Measurements from ENCODE around the gene ATAD3A. TPM values are rescaled to one million over a fixed set of nuclear protein-coding genes. Genes with fewer than 3 reads are reported as not detected.

Gene ATAD3A
- polyA plus RNA-seq, 1 donor from 2014 or later, result 30.3 TPM

GRCh38 chr1:1548591-1548990 is 36.6 kb downstream of the ATAD3A start:
- H3K79me2 ChIP-seq (replicated peaks; ENCODE audit: insufficient read depth, low read length), result no peaks in the 10 kb centered on the region
- H3K9me2 ChIP-seq (ENCODE audit: insufficient read depth, low read length), result no peaks in the 10 kb centered on the region
- H3F3A ChIP-seq (ENCODE audit: insufficient read depth, low read length, poor library complexity, severe bottlenecking), result no peaks in the 10 kb centered on the region
- H3K27ac ChIP-seq (ENCODE audit: low read length), result no peak overlapping the region
- H3K4me3 ChIP-seq (ENCODE audit: low read length), result no peak overlapping the region
- no peak overlapping the region for H2AFZ ChIP-seq (ENCODE audit: low read depth, low read length)
- H3K27me3 ChIP-seq (ENCODE audit: insufficient read depth, low read depth, low read length), result no peaks in the 10 kb centered on the region
- H4K20me1 ChIP-seq (ENCODE audit: insufficient read depth), result no peaks in the 10 kb centered on the region
- no peak overlapping the region for H3K4me2 ChIP-seq (ENCODE audit: low read length)
- no peaks in the 10 kb centered on the region for H3K36me3 ChIP-seq (ENCODE audit: insufficient read depth, low read length)
- no peak overlapping the region for H3K9ac ChIP-seq (ENCODE audit: low read length)
- no peaks in the 10 kb centered on the region for H3K9me3 ChIP-seq (ENCODE audit: low read length)
- no peak for TF ChIP-seq SMC3 (conservative IDR thresholded peaks at IDR 0.05; ENCODE audit: poor library complexity)
- TF ChIP-seq, protein P1, sequence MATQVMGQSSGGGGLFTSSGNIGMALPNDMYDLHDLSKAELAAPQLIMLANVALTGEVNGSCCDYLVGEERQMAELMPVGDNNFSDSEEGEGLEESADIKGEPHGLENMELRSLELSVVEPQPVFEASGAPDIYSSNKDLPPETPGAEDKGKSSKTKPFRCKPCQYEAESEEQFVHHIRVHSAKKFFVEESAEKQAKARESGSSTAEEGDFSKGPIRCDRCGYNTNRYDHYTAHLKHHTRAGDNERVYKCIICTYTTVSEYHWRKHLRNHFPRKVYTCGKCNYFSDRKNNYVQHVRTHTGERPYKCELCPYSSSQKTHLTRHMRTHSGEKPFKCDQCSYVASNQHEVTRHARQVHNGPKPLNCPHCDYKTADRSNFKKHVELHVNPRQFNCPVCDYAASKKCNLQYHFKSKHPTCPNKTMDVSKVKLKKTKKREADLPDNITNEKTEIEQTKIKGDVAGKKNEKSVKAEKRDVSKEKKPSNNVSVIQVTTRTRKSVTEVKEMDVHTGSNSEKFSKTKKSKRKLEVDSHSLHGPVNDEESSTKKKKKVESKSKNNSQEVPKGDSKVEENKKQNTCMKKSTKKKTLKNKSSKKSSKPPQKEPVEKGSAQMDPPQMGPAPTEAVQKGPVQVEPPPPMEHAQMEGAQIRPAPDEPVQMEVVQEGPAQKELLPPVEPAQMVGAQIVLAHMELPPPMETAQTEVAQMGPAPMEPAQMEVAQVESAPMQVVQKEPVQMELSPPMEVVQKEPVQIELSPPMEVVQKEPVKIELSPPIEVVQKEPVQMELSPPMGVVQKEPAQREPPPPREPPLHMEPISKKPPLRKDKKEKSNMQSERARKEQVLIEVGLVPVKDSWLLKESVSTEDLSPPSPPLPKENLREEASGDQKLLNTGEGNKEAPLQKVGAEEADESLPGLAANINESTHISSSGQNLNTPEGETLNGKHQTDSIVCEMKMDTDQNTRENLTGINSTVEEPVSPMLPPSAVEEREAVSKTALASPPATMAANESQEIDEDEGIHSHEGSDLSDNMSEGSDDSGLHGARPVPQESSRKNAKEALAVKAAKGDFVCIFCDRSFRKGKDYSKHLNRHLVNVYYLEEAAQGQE (IDR thresholded peaks at IDR 0.05; ENCODE audit: borderline replicate concordance), result no peak
- TF ChIP-seq EP300 (conservative IDR thresholded peaks at IDR 0.05; ENCODE audit: poor library complexity, severe bottlenecking), result no peak
- TF ChIP-seq TAF1 (IDR thresholded peaks at IDR 0.05; ENCODE audit: low read depth), result no peak

DNA sequence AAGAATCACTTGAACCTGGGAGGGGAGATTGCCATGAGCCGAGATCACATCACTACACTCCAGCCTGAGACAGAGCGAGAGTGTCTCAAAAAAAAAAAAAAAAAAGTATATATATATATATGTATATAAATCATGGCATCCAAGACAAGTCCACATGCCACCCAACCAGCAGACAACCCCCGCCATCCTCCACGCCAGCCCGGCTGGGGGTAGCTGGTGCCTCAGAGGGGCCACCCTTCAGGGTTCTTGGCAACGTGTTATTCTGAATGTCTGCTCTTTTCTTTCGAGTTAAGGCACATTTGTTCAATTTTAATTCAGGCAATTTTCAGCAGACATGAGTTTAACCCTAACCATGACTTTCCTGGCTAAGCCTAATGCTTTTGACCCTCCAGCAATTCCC is 38.1 kb downstream of the ATAD3A start:
- H3K9ac ChIP-seq (ENCODE audit: low read length), result no peak overlapping the region

More for the DNA sequence above, 38.1 kb downstream of the ATAD3A start:
- Histone ChIP-seq H2AFZ (ENCODE audit: low read depth, low read length) (no peak overlapping the region), H3K9me3 (ENCODE audit: low read length) (no peaks in the 10 kb centered on the region), H3K27ac (ENCODE audit: low read length) (no peak overlapping the region), H3K9me2 (ENCODE audit: insufficient read depth, low read length) (no peaks in the 10 kb centered on the region), H3K79me2 (replicated peaks; ENCODE audit: insufficient read depth, low read length) (no peaks in the 10 kb centered on the region), H3F3A (ENCODE audit: insufficient read depth, low read length, poor library complexity, severe bottlenecking) (no peaks in the 10 kb centered on the region), H3K36me3 (ENCODE audit: insufficient read depth, low read length) (no peaks in the 10 kb centered on the region), H3K4me3 (ENCODE audit: low read length) (no peak overlapping the region), H4K20me1 (ENCODE audit: insufficient read depth) (no peaks in the 10 kb centered on the region), H3K4me2 (ENCODE audit: low read length) (no peak overlapping the region), H3K27me3 (ENCODE audit: insufficient read depth, low read depth, low read length) (no peaks in the 10 kb centered on the region)
- TF ChIP-seq EP300 (conservative IDR thresholded peaks at IDR 0.05; ENCODE audit: poor library complexity, severe bottlenecking), result no peak
- TF ChIP-seq RAD21 (conservative IDR thresholded peaks at IDR 0.05), result no peak
- no peak for TF ChIP-seq EZH2 (IDR thresholded peaks at IDR 0.05; ENCODE audit: borderline replicate concordance, insufficient read depth, low read length, poor library complexity, severe bottlenecking)
- no peak for TF ChIP-seq POLR2AphosphoS5 (IDR thresholded peaks at IDR 0.05)
- no peak for TF ChIP-seq TAF1 (IDR thresholded peaks at IDR 0.05; ENCODE audit: low read depth)
- no peak for TF ChIP-seq CTCF (IDR thresholded peaks at IDR 0.05; ENCODE audit: poor library complexity, severe bottlenecking)
- TF ChIP-seq MXI1 (conservative IDR thresholded peaks at IDR 0.05; ENCODE audit: poor library complexity, severe bottlenecking), result no peak
- TF ChIP-seq, protein P1 (IDR thresholded peaks at IDR 0.05; ENCODE audit: borderline replicate concordance), result no peak
